Keratinocyte (primary cell): Measurements from ENCODE around the gene INPP5K. TPM values are rescaled to one million over a fixed set of nuclear protein-coding genes. Genes with fewer than 3 reads are reported as not detected.

Experiments used
- DNase-seq: peaks from one replicate; pipeline ENCODE4 v3.0.0-alpha.2; 2011; ENCODE audit warnings: low read depth, missing footprints, low spot score
- FAIRE-seq: peaks from 2 replicates; lab custom pipeline; 2011; peaks lifted over from hg19 to GRCh38; lab: Jason Lieb, UNC
- H2AFZ ChIP-seq: 2 replicates; pipeline ENCODE4 v1.6.0; 2012; ENCODE audit warnings: low read length, control low read depth, inconsistent platforms; ENCODE audit not compliant: control insufficient read depth
- H3K27ac ChIP-seq: 2 replicates; pipeline ENCODE4 v1.5.1; 2011; ENCODE audit warnings: low read length; ENCODE audit not compliant: control insufficient read depth, insufficient read depth
- H3K27me3 ChIP-seq: 3 replicates; pipeline ENCODE4 v1.6.0; 2011; ENCODE audit warnings: low read length; ENCODE audit not compliant: control insufficient read depth, insufficient read depth; ENCODE audit errors: extremely low read depth
- H3K36me3 ChIP-seq, 2 experiments: 2 replicates in 1 of 2; 3 replicates in 1 of 2; pipeline ENCODE4 v1.5.1; 2011; ENCODE audit warnings: low read length in 2 of 2, mild to moderate bottlenecking in 1 of 2; ENCODE audit not compliant: control insufficient read depth in 2 of 2, insufficient read depth in 2 of 2; ENCODE audit errors: extremely low read depth in 1 of 2
- H3K4me1 ChIP-seq: 3 replicates; pipeline ENCODE4 v1.5.1; 2011; ENCODE audit warnings: low read length; ENCODE audit not compliant: control insufficient read depth, insufficient read depth; ENCODE audit errors: extremely low read depth
- H3K4me2 ChIP-seq: 3 replicates; pipeline ENCODE4 v1.6.0; 2011; ENCODE audit warnings: low read depth, low read length; ENCODE audit not compliant: control insufficient read depth, insufficient read depth; ENCODE audit errors: extremely low read depth
- H3K4me3 ChIP-seq, 3 experiments: fragments of 200-600 bp in 1 of 3; sonication (generic) in 1 of 3; 2 replicates in 2 of 3; 3 replicates in 1 of 3; pipeline ENCODE4 v1.5.1; 2011 to 2016; ENCODE audit warnings: low read length in 3 of 3, mild to moderate bottlenecking in 3 of 3, control low read depth in 2 of 3, inconsistent platforms in 1 of 3, low read depth in 1 of 3, mixed read lengths in 1 of 3, mixed run types in 1 of 3, moderate library complexity in 1 of 3; ENCODE audit not compliant: control insufficient read depth in 2 of 3, insufficient read depth in 2 of 3; ENCODE audit errors: extremely low read depth in 1 of 3
- H3K79me2 ChIP-seq: 2 replicates; pipeline ENCODE4 v1.6.0; 2012; ENCODE audit warnings: low read length; ENCODE audit not compliant: control insufficient read depth, insufficient read depth
- H3K9ac ChIP-seq: 3 replicates; pipeline ENCODE4 v1.6.0; 2011; ENCODE audit warnings: low read length; ENCODE audit not compliant: control insufficient read depth, insufficient read depth; ENCODE audit errors: extremely low read depth
- H3K9me1 ChIP-seq: 3 replicates; pipeline ENCODE4 v1.6.0; 2011; ENCODE audit warnings: low read length; ENCODE audit not compliant: control insufficient read depth, insufficient read depth; ENCODE audit errors: extremely low read depth
- H3K9me3 ChIP-seq: 2 replicates; pipeline ENCODE4 v1.5.1; 2012; ENCODE audit warnings: low read depth, low read length; ENCODE audit not compliant: control insufficient read depth
- H4K20me1 ChIP-seq: 3 replicates; pipeline ENCODE4 v1.6.0; 2011; ENCODE audit warnings: low read length; ENCODE audit not compliant: control insufficient read depth, insufficient read depth; ENCODE audit errors: extremely low read depth
- EZH2 ChIP-seq: IDR thresholded peaks from one replicate; pipeline ENCODE4 v1.6.1; 2012; ENCODE audit warnings: inconsistent platforms, mild to moderate bottlenecking, low read length, moderate library complexity
- dilution Hi-C: fragments of 300-500 bp; cut with MboI; formaldehyde crosslinking; loops from one replicate; pipeline ENCODE4 v1.7.0; 2020; ENCODE audit warnings: low sequenced_read_pairs; ENCODE audit not compliant: extremely low pct_ligation_motif_present
- polyA plus RNA-seq, 5 experiments: library from polyadenylated mRNA; depleted of rRNA in 3 of 5; stranded (reverse) in 3 of 5; stranded (forward) in 1 of 5; unstranded in 1 of 5; fragments of >200 nt; gene quantifications; 1 replicate in 1 of 5; 2 replicates in 3 of 5; 3 replicates in 1 of 5; pipeline versions ENCODE4 v1.2.1 to v1.2.3, GENCODE V29; 2011 to 2012; ENCODE audit warnings: missing spikeins in 2 of 5, low read depth in 1 of 5, low replicate concordance in 1 of 5
- TF ChIP-seq, protein P1 (sequence below), 3 experiments: IDR thresholded peaks in 1 of 3; conservative IDR thresholded peaks in 1 of 3; optimal IDR thresholded peaks in 1 of 3; 2 replicates in 2 of 3; 3 replicates in 1 of 3; pipeline versions ENCODE3 to v1.5.1; 2011; ENCODE audit warnings: low read length in 3 of 3, mild to moderate bottlenecking in 3 of 3, moderate library complexity in 2 of 3, control low read depth in 1 of 3, inconsistent platforms in 1 of 3; ENCODE audit not compliant: insufficient read depth in 2 of 3; ENCODE audit errors: extremely low read depth in 1 of 3

The INPP5K gene
- polyA plus RNA-seq, 1 donor (not counting 4 experiments of a cell fraction or from before 2014, with no cell fraction given) = 23.0 TPM

DNA sequence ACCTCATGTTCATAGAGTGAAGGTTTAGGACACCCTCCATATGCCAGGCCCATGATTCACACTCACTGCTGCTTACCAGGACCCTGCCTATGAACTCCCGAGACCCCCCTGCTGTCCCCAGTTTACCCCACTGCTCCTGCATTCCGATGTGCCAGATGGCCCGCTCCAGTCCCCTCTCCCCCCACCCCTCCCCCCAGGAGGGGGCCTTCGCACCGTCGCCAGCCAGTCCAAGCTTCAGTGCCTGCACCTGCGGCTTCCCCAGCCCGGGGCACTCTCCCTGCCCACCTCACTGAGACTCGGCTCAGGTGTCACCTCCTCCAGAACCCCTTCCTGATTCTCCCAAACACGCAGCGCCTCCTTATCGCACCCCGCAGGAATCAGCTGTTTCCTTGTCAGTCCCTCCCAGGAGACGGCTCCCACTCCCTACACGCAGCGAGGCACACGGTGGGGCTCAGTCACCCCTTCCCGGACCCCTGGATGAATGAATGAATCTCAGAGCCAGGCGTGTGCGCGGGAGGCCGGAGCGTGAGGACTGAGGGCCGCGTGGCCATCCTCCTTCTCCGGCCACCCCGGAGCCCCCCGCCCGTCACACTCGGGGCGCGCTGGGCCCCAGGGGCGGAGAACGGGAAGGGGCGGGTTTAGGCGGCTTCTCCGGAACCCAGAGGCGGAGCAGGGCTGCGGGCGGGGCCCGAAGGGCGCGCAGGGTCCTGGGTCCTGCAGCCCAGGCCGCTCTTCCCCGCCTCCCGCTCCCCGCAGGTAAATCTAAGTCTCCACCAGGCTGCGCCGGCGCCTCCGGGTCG is 25.6 kb downstream of the INPP5K start:
- H4K20me1 ChIP-seq = no peaks in the 10 kb centered on the region
- H3K79me2 ChIP-seq = peaks cover 17% of the 10 kb centered on the region
- no peaks in the 10 kb centered on the region for H3K9me1 ChIP-seq
- peak overlapping the region; percentile 82 for H3K4me2 ChIP-seq
- dilution Hi-C loops = no loop called here
- TF ChIP-seq, protein P1, sequence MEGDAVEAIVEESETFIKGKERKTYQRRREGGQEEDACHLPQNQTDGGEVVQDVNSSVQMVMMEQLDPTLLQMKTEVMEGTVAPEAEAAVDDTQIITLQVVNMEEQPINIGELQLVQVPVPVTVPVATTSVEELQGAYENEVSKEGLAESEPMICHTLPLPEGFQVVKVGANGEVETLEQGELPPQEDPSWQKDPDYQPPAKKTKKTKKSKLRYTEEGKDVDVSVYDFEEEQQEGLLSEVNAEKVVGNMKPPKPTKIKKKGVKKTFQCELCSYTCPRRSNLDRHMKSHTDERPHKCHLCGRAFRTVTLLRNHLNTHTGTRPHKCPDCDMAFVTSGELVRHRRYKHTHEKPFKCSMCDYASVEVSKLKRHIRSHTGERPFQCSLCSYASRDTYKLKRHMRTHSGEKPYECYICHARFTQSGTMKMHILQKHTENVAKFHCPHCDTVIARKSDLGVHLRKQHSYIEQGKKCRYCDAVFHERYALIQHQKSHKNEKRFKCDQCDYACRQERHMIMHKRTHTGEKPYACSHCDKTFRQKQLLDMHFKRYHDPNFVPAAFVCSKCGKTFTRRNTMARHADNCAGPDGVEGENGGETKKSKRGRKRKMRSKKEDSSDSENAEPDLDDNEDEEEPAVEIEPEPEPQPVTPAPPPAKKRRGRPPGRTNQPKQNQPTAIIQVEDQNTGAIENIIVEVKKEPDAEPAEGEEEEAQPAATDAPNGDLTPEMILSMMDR (optimal IDR thresholded peaks at IDR 0.05 in 1 of 3, IDR thresholded peaks at IDR 0.05 in 1 of 3, conservative IDR thresholded peaks at IDR 0.05 in 1 of 3; ENCODE audit: extremely low read depth in 1 of 3, insufficient read depth in 2 of 3, low read length in 3 of 3) = no peak
- TF ChIP-seq EZH2 = no peak
- H3K4me3 ChIP-seq = peak overlapping the region; percentile 75 to 80 (median 76)
- DNase-seq (no peak), FAIRE-seq (no peak)
- H3K27ac ChIP-seq = peak overlapping the region; percentile 49
- H3K4me1 ChIP-seq = peaks cover 39% of the 10 kb centered on the region
- H2AFZ ChIP-seq = peak overlapping the region; percentile 36
- H3K36me3 ChIP-seq = no peaks in the 10 kb centered on the region
- H3K27me3 ChIP-seq = no peaks in the 10 kb centered on the region
- H3K9ac ChIP-seq = peak overlapping the region; percentile 79
- no peaks in the 10 kb centered on the region for H3K9me3 ChIP-seq

DNA sequence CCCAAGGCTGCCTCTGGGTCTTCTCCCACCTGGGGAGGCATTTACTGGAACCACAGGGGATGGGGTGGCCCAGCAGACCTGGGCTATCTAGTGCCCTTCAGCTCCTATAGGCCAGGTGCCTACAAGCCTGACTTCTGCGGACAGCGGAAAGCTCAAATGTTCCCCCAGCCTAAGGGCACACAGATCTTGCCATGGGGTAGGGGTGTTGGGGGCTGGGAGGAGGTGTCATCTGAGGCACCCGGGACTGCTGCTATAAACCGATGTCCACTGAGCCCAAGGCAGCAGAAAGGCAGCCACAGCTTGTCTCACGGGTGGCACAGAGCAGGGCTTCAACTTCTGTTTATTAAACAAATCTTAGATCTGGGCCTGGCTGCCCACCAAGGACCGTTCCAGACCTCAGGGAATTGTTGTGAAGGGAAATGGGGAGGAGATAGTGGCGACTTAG is 27.6 kb downstream of the INPP5K start:
- peaks cover 32% of the 10 kb centered on the region for H3K4me1 ChIP-seq
- FAIRE-seq = no peak
- TF ChIP-seq, protein P1 (optimal IDR thresholded peaks at IDR 0.05 in 1 of 3, IDR thresholded peaks at IDR 0.05 in 1 of 3, conservative IDR thresholded peaks at IDR 0.05 in 1 of 3; ENCODE audit: extremely low read depth in 1 of 3, insufficient read depth in 2 of 3, low read length in 3 of 3) = no peak
- TF ChIP-seq EZH2 = no peak

More for the DNA sequence above, 27.6 kb downstream of the INPP5K start:
- no peaks in the 10 kb centered on the region for H3K9me1 ChIP-seq
- dilution Hi-C loops = no loop called here
- no peak overlapping the region for H3K9ac ChIP-seq
- H3K79me2 ChIP-seq = peaks cover 29% of the 10 kb centered on the region
- H3K36me3 ChIP-seq = no peaks in the 10 kb centered on the region
- H3K4me3 ChIP-seq = peak overlapping the region in 2 of 3 experiments; percentile 51 to 61
- DNase-seq = no peak
- no peaks in the 10 kb centered on the region for H3K27me3 ChIP-seq
- H3K4me2 ChIP-seq = peak overlapping the region; percentile 70
- no peaks in the 10 kb centered on the region for H4K20me1 ChIP-seq
- no peak overlapping the region for H2AFZ ChIP-seq
- no peaks in the 10 kb centered on the region for H3K9me3 ChIP-seq
- H3K27ac ChIP-seq = peak overlapping the region; percentile 61
